Measurements from ENCODE around the gene PER1.
"Not testable (repeated sequence)": the region's sequence is repeated elsewhere in the genome, so short reads cannot be mapped to it uniquely, and the experiment has no call there.

GRCh38 chr17:8106980-8107379 is 45.2 kb downstream of the PER1 start:
- not testable (repeated sequence) for TF ChIP-seq POLR2AphosphoS5, CTCF, EP300 (IDR thresholded peaks at IDR 0.05)

Measured in esophagus muscularis mucosa (tissue), 4 donors.